Calu3 (cell line): ENCODE results near the gene MAP1S. TPM values are rescaled to one million over a fixed set of nuclear protein-coding genes. Genes with fewer than 3 reads are reported as not detected.

ENCODE experiments used
- BruUV-seq: library from RNA; stranded (reverse); fragments of 400-500 nt; replicated peaks from 2 replicates; lab custom pipeline; 2021; lab: Mats Ljungman, UMichigan
- CTCF ChIA-PET: fragments of 300-600 bp; sonication (Branson Sonifier 250); formaldehyde crosslinking; loops from one replicate; lab custom pipeline; 2022; ENCODE audit warnings: antibody characterized with exemption; lab: Charles Lee
- DNase-seq: peaks from one replicate; pipeline ENCODE4 v3.0.0; 2022
- H3K27ac Mint-ChIP-seq: one replicate; pipeline ENCODE4 v1.8.0; 2022; ENCODE audit warnings: mixed read lengths; ENCODE audit not compliant: unreplicated experiment
- H3K27me3 Mint-ChIP-seq: one replicate; pipeline ENCODE4 v1.8.0; 2022; ENCODE audit warnings: mixed read lengths; ENCODE audit not compliant: unreplicated experiment
- H3K36me3 Mint-ChIP-seq: one replicate; pipeline ENCODE4 v1.8.0; 2022; ENCODE audit warnings: mild to moderate bottlenecking, moderate library complexity, mixed read lengths; ENCODE audit not compliant: insufficient read depth, unreplicated experiment
- H3K4me1 Mint-ChIP-seq: one replicate; pipeline ENCODE4 v1.8.0; 2022; ENCODE audit warnings: mild to moderate bottlenecking, low read depth, mixed read lengths; ENCODE audit not compliant: unreplicated experiment
- H3K4me3 Mint-ChIP-seq: one replicate; pipeline ENCODE4 v1.8.0; 2022; ENCODE audit warnings: mild to moderate bottlenecking, low read depth, moderate library complexity, mixed read lengths; ENCODE audit not compliant: unreplicated experiment
- H3K9me3 Mint-ChIP-seq: one replicate; pipeline ENCODE4 v1.8.0; 2022; ENCODE audit warnings: low read depth, mixed read lengths; ENCODE audit not compliant: unreplicated experiment
- intact Hi-C: fragments of 100-400 bp; cut with micrococcal nuclease; formaldehyde crosslinking; loops from one replicate; pipeline ENCODE4 v1.10.0; 2022; ENCODE audit not compliant: unreplicated experiment
- total RNA-seq: library from RNA; stranded (reverse); gene quantifications from 2 replicates; pipeline ENCODE4 v1.2.3, GENCODE V29; 2022
- TF ChIP-seq, protein P1 (sequence below): fragments of 200-600 bp; IDR thresholded peaks from one replicate; pipeline ENCODE4 v1.8.0; 2022; ENCODE audit warnings: antibody characterized with exemption; ENCODE audit not compliant: unreplicated experiment

The MAP1S gene
- total RNA-seq, 1 experiment from 2014 or later: 57.1 TPM

DNA sequence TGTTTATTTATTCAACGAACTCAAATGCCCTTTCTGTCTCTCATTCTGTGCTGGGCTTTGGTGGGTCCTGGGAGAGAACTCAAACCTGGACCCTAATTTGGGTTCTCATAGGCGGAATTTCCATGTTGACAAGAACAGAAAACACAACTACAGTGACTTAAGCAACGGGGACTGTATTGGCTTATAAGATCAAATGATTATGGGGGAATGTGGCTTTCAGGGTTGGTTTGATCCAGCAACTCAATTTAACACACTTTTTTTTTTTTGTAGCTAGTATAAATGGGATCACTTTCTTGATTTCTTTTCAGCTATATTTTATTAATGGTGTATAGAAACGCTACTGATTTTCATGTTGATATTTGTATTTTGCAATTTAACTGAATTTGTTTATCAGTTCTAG, 41.9 kb downstream of the MAP1S start:
- BruUV-seq: no TSS peak
- H3K4me3 Mint-ChIP-seq: no peak overlapping the region
- H3K27me3 Mint-ChIP-seq: no peaks in the 10 kb centered on the region
- intact Hi-C loops: no loop called here
- DNase-seq: no peak
- no peak overlapping the region for H3K27ac Mint-ChIP-seq
- CTCF ChIA-PET: no interaction called here
- no peaks in the 10 kb centered on the region for H3K9me3 Mint-ChIP-seq
- TF ChIP-seq, protein P1, sequence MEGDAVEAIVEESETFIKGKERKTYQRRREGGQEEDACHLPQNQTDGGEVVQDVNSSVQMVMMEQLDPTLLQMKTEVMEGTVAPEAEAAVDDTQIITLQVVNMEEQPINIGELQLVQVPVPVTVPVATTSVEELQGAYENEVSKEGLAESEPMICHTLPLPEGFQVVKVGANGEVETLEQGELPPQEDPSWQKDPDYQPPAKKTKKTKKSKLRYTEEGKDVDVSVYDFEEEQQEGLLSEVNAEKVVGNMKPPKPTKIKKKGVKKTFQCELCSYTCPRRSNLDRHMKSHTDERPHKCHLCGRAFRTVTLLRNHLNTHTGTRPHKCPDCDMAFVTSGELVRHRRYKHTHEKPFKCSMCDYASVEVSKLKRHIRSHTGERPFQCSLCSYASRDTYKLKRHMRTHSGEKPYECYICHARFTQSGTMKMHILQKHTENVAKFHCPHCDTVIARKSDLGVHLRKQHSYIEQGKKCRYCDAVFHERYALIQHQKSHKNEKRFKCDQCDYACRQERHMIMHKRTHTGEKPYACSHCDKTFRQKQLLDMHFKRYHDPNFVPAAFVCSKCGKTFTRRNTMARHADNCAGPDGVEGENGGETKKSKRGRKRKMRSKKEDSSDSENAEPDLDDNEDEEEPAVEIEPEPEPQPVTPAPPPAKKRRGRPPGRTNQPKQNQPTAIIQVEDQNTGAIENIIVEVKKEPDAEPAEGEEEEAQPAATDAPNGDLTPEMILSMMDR: no peak
- no peaks in the 10 kb centered on the region for H3K36me3 Mint-ChIP-seq
- peaks cover 14% of the 10 kb centered on the region for H3K4me1 Mint-ChIP-seq

DNA sequence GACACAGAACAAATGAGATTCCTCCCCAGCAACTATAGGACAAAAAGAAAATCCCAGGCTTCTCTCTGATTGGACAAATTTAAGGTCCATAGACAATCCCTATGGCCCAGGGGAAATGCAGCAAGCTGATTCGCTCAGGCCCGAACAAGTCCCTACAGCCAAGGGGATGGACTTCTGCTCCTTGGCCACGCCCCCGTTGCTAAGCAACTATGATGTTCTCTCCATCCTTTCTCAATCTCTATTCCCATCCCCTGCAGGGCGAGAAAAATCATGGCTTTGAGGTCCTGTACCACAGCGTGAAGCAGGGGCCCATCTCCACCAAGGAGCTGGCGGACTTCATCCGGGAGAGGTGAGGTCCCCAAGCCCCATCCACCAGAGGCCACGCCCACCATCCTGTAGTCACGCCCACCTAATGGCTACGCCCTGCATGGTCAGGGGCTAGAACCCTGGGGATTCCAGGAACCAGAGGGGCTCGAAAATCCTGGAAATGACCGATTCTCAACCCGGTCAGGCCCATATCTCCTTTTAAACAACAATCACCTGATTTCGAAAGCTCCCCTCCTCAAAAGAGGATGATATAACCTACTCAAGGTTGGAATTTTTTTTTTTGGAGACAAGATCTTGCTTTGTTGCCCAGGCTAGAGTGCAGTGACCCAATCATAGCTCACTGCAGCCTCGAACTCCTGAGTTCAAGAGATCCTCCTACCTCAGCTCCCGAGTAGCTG, 43.4 kb downstream of the MAP1S start:
- peak; percentile 16 for DNase-seq
- intact Hi-C loops: no loop called here
- no peak overlapping the region for H3K27ac Mint-ChIP-seq
- BruUV-seq: no TSS peak
- H3K9me3 Mint-ChIP-seq: no peaks in the 10 kb centered on the region
- H3K36me3 Mint-ChIP-seq: no peaks in the 10 kb centered on the region
- peaks cover 8% of the 10 kb centered on the region for H3K4me1 Mint-ChIP-seq
- H3K4me3 Mint-ChIP-seq: no peak overlapping the region
- TF ChIP-seq, protein P1: no peak
- H3K27me3 Mint-ChIP-seq: no peaks in the 10 kb centered on the region
- CTCF ChIA-PET: interaction anchor here (0.5 to 0.7 kb wide), 3 partner anchors 19 to 136 kb away, joined by 3 read pairs; no protein-coding TSS in a partner anchor

DNA sequence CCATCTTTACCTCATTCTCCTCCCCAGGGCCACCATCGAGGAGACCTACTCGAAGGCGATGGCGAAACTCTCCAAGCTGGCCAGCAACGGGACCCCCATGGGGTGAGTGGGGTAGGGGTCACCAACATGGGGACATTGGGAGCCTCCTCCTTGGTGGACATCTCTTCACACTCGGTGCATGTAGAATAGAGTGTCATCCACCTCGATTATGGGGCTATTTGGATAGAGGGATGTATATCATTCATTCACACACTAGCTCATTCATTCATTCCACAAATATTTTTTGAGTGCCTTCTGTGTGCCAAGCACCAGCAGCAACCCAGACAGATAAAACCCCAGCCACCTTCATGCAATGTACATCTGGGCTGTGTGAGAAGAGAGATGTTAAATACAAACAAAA, 45.1 kb downstream of the MAP1S start:
- Mint-ChIP-seq H3K36me3 (no peaks in the 10 kb centered on the region), H3K9me3 (no peaks in the 10 kb centered on the region), H3K27ac (no peak overlapping the region), H3K4me3 (no peak overlapping the region), H3K4me1 (peaks cover 8% of the 10 kb centered on the region), H3K27me3 (no peaks in the 10 kb centered on the region)
- intact Hi-C loops: no loop called here
- CTCF ChIA-PET: no interaction called here
- DNase-seq: no peak
- TF ChIP-seq, protein P1: no peak
- BruUV-seq: no TSS peak

DNA sequence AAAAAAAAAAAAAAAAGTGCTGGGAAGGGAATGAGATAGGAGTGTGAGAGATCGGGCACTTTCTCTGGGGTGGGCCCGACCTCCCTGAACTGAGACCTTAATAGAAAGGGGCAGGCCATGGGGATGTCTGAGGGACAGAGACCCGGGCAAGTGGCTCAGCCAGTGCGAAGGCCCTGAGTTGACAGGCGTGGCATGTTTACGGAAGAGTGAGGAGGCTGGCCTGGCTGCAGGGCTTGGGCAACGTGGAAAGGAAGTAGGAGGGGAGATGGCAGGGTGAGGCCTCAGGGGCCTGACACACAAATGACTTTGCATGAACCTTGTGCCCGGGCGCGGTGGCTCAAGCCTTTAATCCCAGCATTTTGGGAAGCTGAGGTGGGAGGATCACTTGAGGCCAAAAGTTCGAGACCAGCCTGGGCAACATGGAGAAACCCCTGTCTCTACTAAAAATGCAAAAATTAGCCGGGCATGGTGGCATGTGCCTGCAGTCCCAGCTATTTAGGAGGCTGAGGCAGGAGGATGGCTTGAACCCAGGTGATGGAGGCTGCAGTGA, 45.9 kb downstream of the MAP1S start:
- intact Hi-C loops: loop anchor here (5.0 kb wide), 1 partner anchor 313 kb away; no protein-coding TSS in a partner anchor
- Mint-ChIP-seq H3K27me3 (no peaks in the 10 kb centered on the region), H3K4me3 (no peak overlapping the region), H3K27ac (peak overlapping the region; percentile 24), H3K9me3 (no peaks in the 10 kb centered on the region), H3K36me3 (no peaks in the 10 kb centered on the region), H3K4me1 (peaks cover 8% of the 10 kb centered on the region)
- peak; percentile 37 for DNase-seq
- TF ChIP-seq, protein P1: no peak
- BruUV-seq: no TSS peak
- CTCF ChIA-PET: interaction anchor here (0.6 kb wide), 1 partner anchor 182 kb away, joined by 3 read pairs; no protein-coding TSS in a partner anchor
